ENCODE results near the gene SLCO1A2. TPM values are rescaled to one million over a fixed set of nuclear protein-coding genes. Genes with fewer than 3 reads are reported as not detected.

Gene SLCO1A2
- total RNA-seq, 1 experiment from 2014 or later, result not detected

DNA sequence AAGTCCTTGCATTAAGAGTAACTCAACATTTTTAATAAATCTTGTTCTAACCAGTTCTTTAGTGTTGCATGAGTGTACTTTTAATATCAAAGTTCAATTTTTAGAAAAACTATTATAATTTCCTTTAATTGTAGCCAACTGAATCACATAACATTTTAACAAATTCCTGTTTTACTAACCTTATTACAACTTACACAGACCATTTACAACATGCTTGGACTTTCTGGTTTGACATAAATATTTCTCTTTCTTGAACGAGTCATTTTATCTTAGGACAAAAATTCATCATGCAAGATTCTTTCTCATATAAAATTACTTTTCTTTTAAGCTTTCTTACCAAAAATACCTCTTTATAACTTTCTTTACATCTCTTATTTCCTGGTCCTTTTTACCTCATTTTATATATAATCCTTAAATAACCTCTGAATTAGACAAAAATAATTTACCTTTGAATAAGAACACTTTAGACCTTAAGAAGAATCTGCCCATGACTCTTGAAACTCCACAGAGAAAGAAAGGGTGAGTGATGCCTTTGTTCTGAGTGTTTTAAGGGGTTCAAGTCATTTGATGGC lies 3.9 kb downstream of the SLCO1A2 start:
- Histone ChIP-seq H3K36me3 (ENCODE audit: control insufficient read depth, insufficient read depth, low read length) (no peaks in the 10 kb centered on the region), H3K27me3 (ENCODE audit: control insufficient read depth, insufficient read depth, low read length) (no peaks in the 10 kb centered on the region), H3K4me1 (ENCODE audit: control insufficient read depth, insufficient read depth, low read length) (no peaks in the 10 kb centered on the region), H3K27ac (ENCODE audit: low read length) (no peak overlapping the region), H3K9me3 (ENCODE audit: control insufficient read depth, insufficient read depth, low read depth, low read length) (no peaks in the 10 kb centered on the region), H3K4me3 (ENCODE audit: low read depth in 2 of 2, low read length in 2 of 2) (no peak overlapping the region)
- no peak for TF ChIP-seq POLR2AphosphoS5 (IDR thresholded peaks at IDR 0.05; ENCODE audit: low read depth, low read length)
- TF ChIP-seq, protein P1, sequence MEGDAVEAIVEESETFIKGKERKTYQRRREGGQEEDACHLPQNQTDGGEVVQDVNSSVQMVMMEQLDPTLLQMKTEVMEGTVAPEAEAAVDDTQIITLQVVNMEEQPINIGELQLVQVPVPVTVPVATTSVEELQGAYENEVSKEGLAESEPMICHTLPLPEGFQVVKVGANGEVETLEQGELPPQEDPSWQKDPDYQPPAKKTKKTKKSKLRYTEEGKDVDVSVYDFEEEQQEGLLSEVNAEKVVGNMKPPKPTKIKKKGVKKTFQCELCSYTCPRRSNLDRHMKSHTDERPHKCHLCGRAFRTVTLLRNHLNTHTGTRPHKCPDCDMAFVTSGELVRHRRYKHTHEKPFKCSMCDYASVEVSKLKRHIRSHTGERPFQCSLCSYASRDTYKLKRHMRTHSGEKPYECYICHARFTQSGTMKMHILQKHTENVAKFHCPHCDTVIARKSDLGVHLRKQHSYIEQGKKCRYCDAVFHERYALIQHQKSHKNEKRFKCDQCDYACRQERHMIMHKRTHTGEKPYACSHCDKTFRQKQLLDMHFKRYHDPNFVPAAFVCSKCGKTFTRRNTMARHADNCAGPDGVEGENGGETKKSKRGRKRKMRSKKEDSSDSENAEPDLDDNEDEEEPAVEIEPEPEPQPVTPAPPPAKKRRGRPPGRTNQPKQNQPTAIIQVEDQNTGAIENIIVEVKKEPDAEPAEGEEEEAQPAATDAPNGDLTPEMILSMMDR (IDR thresholded peaks at IDR 0.05), result no peak
- TF ChIP-seq, protein P2, sequence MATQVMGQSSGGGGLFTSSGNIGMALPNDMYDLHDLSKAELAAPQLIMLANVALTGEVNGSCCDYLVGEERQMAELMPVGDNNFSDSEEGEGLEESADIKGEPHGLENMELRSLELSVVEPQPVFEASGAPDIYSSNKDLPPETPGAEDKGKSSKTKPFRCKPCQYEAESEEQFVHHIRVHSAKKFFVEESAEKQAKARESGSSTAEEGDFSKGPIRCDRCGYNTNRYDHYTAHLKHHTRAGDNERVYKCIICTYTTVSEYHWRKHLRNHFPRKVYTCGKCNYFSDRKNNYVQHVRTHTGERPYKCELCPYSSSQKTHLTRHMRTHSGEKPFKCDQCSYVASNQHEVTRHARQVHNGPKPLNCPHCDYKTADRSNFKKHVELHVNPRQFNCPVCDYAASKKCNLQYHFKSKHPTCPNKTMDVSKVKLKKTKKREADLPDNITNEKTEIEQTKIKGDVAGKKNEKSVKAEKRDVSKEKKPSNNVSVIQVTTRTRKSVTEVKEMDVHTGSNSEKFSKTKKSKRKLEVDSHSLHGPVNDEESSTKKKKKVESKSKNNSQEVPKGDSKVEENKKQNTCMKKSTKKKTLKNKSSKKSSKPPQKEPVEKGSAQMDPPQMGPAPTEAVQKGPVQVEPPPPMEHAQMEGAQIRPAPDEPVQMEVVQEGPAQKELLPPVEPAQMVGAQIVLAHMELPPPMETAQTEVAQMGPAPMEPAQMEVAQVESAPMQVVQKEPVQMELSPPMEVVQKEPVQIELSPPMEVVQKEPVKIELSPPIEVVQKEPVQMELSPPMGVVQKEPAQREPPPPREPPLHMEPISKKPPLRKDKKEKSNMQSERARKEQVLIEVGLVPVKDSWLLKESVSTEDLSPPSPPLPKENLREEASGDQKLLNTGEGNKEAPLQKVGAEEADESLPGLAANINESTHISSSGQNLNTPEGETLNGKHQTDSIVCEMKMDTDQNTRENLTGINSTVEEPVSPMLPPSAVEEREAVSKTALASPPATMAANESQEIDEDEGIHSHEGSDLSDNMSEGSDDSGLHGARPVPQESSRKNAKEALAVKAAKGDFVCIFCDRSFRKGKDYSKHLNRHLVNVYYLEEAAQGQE (IDR thresholded peaks at IDR 0.05; ENCODE audit: insufficient read depth in 1 of 2, low read depth in 2 of 2, low read length in 1 of 2), result no peak
- TF ChIP-seq SIN3A (IDR thresholded peaks at IDR 0.05; ENCODE audit: borderline replicate concordance, insufficient read depth, low read depth, low read length), result no peak
- no peak for TF ChIP-seq TCF7L2 (IDR thresholded peaks at IDR 0.05; ENCODE audit: low read depth, low read length)
- intact Hi-C loops (cut with micrococcal nuclease; ENCODE audit: unreplicated experiment) (no loop called here), in situ Hi-C loops (cut with HindIII; ENCODE audit: low pct_unique_long_range_greater_than_20kb, low sequenced_read_pairs) (no loop called here)
- ChIA-PET POLR2A (no interaction called here), CTCF (no interaction called here)
- ATAC-seq, result no peak
- BruUV-seq (replicated peaks), result no TSS peak
- DNase-seq (ENCODE audit: low read depth, low spot score), result no peak

DNA sequence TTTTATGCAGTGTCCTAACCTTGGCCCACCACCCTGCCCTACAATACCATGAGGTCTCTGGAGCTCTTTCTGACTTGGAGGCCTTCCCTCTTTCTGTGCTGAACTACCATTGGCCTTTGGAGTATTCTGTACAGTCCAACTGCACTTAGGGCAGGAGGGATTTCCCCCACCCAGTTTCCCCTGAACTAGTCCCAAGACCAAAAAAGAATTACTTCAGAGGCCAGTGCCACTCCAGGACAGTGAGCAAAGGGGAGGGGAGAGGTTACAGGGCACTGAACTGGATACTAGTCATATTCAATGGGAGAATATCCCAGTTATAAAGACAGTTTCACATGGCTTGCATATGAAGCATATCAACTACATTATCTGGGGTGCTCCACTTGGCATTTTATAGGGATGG lies 6.1 kb downstream of the SLCO1A2 start:
- no peak for TF ChIP-seq TCF7L2 (IDR thresholded peaks at IDR 0.05; ENCODE audit: low read depth, low read length)
- TF ChIP-seq POLR2AphosphoS5 (IDR thresholded peaks at IDR 0.05; ENCODE audit: low read depth, low read length), result no peak
- TF ChIP-seq SIN3A (IDR thresholded peaks at IDR 0.05; ENCODE audit: borderline replicate concordance, insufficient read depth, low read depth, low read length), result no peak
- Histone ChIP-seq H3K27ac (ENCODE audit: low read length) (no peak overlapping the region), H3K4me1 (ENCODE audit: control insufficient read depth, insufficient read depth, low read length) (no peaks in the 10 kb centered on the region), H3K9me3 (ENCODE audit: control insufficient read depth, insufficient read depth, low read depth, low read length) (no peaks in the 10 kb centered on the region), H3K4me3 (ENCODE audit: low read depth in 2 of 2, low read length in 2 of 2) (no peak overlapping the region), H3K36me3 (ENCODE audit: control insufficient read depth, insufficient read depth, low read length) (no peaks in the 10 kb centered on the region), H3K27me3 (ENCODE audit: control insufficient read depth, insufficient read depth, low read length) (no peaks in the 10 kb centered on the region)
- intact Hi-C loops (cut with micrococcal nuclease; ENCODE audit: unreplicated experiment) (no loop called here), in situ Hi-C loops (cut with HindIII; ENCODE audit: low pct_unique_long_range_greater_than_20kb, low sequenced_read_pairs) (no loop called here)
- DNase-seq (ENCODE audit: low read depth, low spot score) (no peak), ATAC-seq (no peak)
- ChIA-PET POLR2A (no interaction called here), CTCF (no interaction called here)
- no TSS peak for BruUV-seq (replicated peaks)

DNA sequence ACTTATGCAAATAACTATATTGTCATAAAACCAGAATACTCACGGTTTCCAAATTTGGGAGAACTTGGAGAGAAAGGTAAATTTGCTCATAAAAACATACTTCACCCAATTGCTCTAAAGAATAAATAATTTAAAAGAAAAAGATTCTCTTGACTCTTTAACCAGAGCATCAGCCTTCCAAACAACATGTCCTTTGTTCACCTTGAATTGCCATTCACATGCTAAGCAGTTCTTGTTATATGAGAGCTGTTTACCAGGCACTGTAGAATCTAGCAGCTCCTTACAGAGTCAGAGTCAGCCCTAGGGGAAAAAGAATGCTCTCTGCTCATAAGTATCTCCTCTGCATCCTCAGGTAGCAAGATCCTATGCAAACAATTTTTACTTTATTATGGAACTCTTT lies 10.2 kb downstream of the SLCO1A2 start:
- POLR2A ChIA-PET, result no interaction called here
- H3K4me1 ChIP-seq (ENCODE audit: control insufficient read depth, insufficient read depth, low read length), result no peaks in the 10 kb centered on the region
- TF ChIP-seq POLR2AphosphoS5 (IDR thresholded peaks at IDR 0.05; ENCODE audit: low read depth, low read length) (no peak), TCF7L2 (IDR thresholded peaks at IDR 0.05; ENCODE audit: low read depth, low read length) (no peak), SIN3A (IDR thresholded peaks at IDR 0.05; ENCODE audit: borderline replicate concordance, insufficient read depth, low read depth, low read length) (no peak)
- TF ChIP-seq, protein P2 (IDR thresholded peaks at IDR 0.05; ENCODE audit: insufficient read depth in 1 of 2, low read depth in 2 of 2, low read length in 1 of 2), result no peak
- TF ChIP-seq, protein P1 (IDR thresholded peaks at IDR 0.05), result no peak
- H3K4me3 ChIP-seq (ENCODE audit: low read depth in 2 of 2, low read length in 2 of 2), result no peak overlapping the region
- no peaks in the 10 kb centered on the region for H3K27me3 ChIP-seq (ENCODE audit: control insufficient read depth, insufficient read depth, low read length)
- H3K27ac ChIP-seq (ENCODE audit: low read length), result no peak overlapping the region
- DNase-seq (ENCODE audit: low read depth, low spot score) (no peak), ATAC-seq (no peak)
- intact Hi-C loops (cut with micrococcal nuclease; ENCODE audit: unreplicated experiment), result no loop called here
- CTCF ChIA-PET, result no interaction called here
- H3K9me3 ChIP-seq (ENCODE audit: control insufficient read depth, insufficient read depth, low read depth, low read length), result no peaks in the 10 kb centered on the region
- no peaks in the 10 kb centered on the region for H3K36me3 ChIP-seq (ENCODE audit: control insufficient read depth, insufficient read depth, low read length)
- in situ Hi-C loops (cut with HindIII; ENCODE audit: low pct_unique_long_range_greater_than_20kb, low sequenced_read_pairs), result no loop called here
- no TSS peak for BruUV-seq (replicated peaks)

All from Panc1 (cell line).